ENCODE measurements around the gene APOBEC4.

Gene APOBEC4

GRCh38 chr1:183648042-183648441, 5.1 kb downstream of the APOBEC4 start:
- TF ChIP-seq POLR2AphosphoS5 (IDR thresholded peaks at IDR 0.05; ENCODE audit: low read depth) (no peak), CTCF (IDR thresholded peaks at IDR 0.05; ENCODE audit: insufficient read depth, low read length) (no peak), SPI1 (IDR thresholded peaks at IDR 0.05; ENCODE audit: borderline replicate concordance, low read depth) (no peak), GABPA (IDR thresholded peaks at IDR 0.05; ENCODE audit: low read depth) (no peak), REST (IDR thresholded peaks at IDR 0.05; ENCODE audit: insufficient replicate concordance, low read depth) (no peak)
- H3K27me3 ChIP-seq (ENCODE audit: insufficient read depth, poor library complexity, severe bottlenecking), result no peaks in the 10 kb centered on the region
- no peak overlapping the region for H3K27ac ChIP-seq (replicated peaks)
- DNase-seq (ENCODE audit: low read depth in 1 of 2, low spot score in 1 of 2), result no peak
- no peak overlapping the region for H3K4me3 ChIP-seq (replicated peaks; ENCODE audit: insufficient read depth, low read length)

- Histone ChIP-seq H3K4me3 (replicated peaks; ENCODE audit: insufficient read depth, low read length) (no peak overlapping the region), H3K27ac (replicated peaks) (no peak overlapping the region), H3K27me3 (ENCODE audit: insufficient read depth, poor library complexity, severe bottlenecking) (no peaks in the 10 kb centered on the region)
- peak in 1 of 2 experiments; percentile 25 for DNase-seq (ENCODE audit: low read depth in 1 of 2, low spot score in 1 of 2)
- TF ChIP-seq REST (IDR thresholded peaks at IDR 0.05; ENCODE audit: insufficient replicate concordance, low read depth), result no peak
- TF ChIP-seq SPI1 (IDR thresholded peaks at IDR 0.05; ENCODE audit: borderline replicate concordance, low read depth), result peak; percentile 32; the same call in 1 of the 2 replicates
These were observed 6.3 kb downstream of the APOBEC4 start for GRCh38 chr1:183646776-183647175.

- Histone ChIP-seq H3K4me3 (replicated peaks; ENCODE audit: insufficient read depth, low read length) (no peak overlapping the region), H3K27me3 (ENCODE audit: insufficient read depth, poor library complexity, severe bottlenecking) (no peaks in the 10 kb centered on the region), H3K27ac (replicated peaks) (no peak overlapping the region)
- no peak for DNase-seq (ENCODE audit: low read depth in 1 of 2, low spot score in 1 of 2)
- TF ChIP-seq CTCF (IDR thresholded peaks at IDR 0.05; ENCODE audit: insufficient read depth, low read length) (no peak), POLR2AphosphoS5 (IDR thresholded peaks at IDR 0.05; ENCODE audit: low read depth) (no peak), GABPA (IDR thresholded peaks at IDR 0.05; ENCODE audit: low read depth) (no peak), REST (IDR thresholded peaks at IDR 0.05; ENCODE audit: insufficient replicate concordance, low read depth) (no peak), SPI1 (IDR thresholded peaks at IDR 0.05; ENCODE audit: borderline replicate concordance, low read depth) (no peak)
These were observed 7.6 kb downstream of the APOBEC4 start for GRCh38 chr1:183645531-183645930.

- Histone ChIP-seq H3K4me3 (replicated peaks; ENCODE audit: insufficient read depth, low read length) (no peak overlapping the region), H3K27me3 (ENCODE audit: insufficient read depth, poor library complexity, severe bottlenecking) (no peaks in the 10 kb centered on the region), H3K27ac (replicated peaks) (no peak overlapping the region)
- TF ChIP-seq SPI1 (IDR thresholded peaks at IDR 0.05; ENCODE audit: borderline replicate concordance, low read depth) (no peak), POLR2AphosphoS5 (IDR thresholded peaks at IDR 0.05; ENCODE audit: low read depth) (no peak), CTCF (IDR thresholded peaks at IDR 0.05; ENCODE audit: insufficient read depth, low read length) (no peak), GABPA (IDR thresholded peaks at IDR 0.05; ENCODE audit: low read depth) (no peak), REST (IDR thresholded peaks at IDR 0.05; ENCODE audit: insufficient replicate concordance, low read depth) (no peak)
- no peak for DNase-seq (ENCODE audit: low read depth in 1 of 2, low spot score in 1 of 2)
These were observed 10.9 kb downstream of the APOBEC4 start for GRCh38 chr1:183642166-183642565.
